ENCODE measurements around the gene MUS81. TPM values are rescaled to one million over a fixed set of nuclear protein-coding genes. Genes with fewer than 3 reads are reported as not detected.
A peak's percentile ranks its signal among the peaks of the same experiment; 100 is the strongest.

The MUS81 gene
- total and polyA plus RNA-seq, 2 of the 13 experiments (the other 11 are each of a cell fraction or from before 2014, with no cell fraction given) = 25.6 to 30.2 TPM

DNA sequence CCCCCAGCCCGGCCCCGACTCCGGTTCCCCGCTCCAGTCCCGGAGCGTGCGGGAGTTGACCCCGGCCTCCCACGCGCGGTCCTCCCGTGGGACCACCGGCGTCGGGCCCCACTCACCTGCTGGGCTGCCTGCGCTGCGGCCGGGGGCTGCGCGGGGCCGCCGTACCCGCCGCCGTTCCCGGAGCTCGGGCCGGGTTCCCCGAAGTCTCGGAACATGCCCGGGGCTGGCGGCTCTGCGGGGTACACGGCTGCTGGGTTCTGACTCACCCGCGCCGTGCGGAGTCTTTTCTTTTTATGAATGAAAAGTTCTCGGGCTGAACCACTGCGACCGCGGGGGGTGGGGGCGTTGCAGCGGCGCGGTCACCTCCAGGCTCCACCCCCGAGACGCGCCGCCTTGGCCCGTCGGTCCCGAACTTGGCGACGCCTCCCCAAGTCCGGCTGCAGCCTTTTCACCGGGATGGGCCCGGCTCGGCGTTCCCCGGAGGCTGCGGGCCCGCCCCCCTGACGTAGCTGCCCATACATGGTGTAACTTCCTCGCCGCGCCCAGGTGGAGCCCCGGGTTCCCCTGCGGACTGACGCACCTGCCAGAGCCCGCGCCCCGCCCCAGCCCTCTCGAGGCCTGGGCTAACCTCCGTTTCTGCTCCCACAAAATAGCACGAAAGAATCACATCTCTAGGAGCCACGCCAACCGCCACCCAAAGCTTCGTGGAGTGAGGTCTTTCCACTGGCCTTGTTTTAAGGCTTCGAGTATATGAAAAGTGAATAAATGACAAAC, 40.1 kb downstream of the MUS81 start, which contains the start of gene FOSL1 (continued):
- TF ChIP-seq GZF1 (CRISPR knock-in tag; IDR thresholded peaks at IDR 0.05) (no peak), PHF20 (CRISPR knock-in tag; IDR thresholded peaks at IDR 0.05) (no peak), SMYD3 (CRISPR knock-in tag; IDR thresholded peaks at IDR 0.05) (no peak), NFKBIZ (CRISPR knock-in tag; IDR thresholded peaks at IDR 0.05) (no peak), HNRNPK (IDR thresholded peaks at IDR 0.05; ENCODE audit: low read depth, low read length, poor library complexity, severe bottlenecking) (peak; percentile 52), MED13 (CRISPR knock-in tag; IDR thresholded peaks at IDR 0.05) (peak; percentile 57; the same call in 1 of the 2 replicates), CHD4 (IDR thresholded peaks at IDR 0.05; ENCODE audit: borderline replicate concordance, low read length) (no peak), ELF4 (CRISPR knock-in tag; IDR thresholded peaks at IDR 0.05; ENCODE audit: borderline replicate concordance) (no peak), EZH2 (conservative IDR thresholded peaks at IDR 0.05; ENCODE audit: low read depth, low read length) (no peak), CBFB (CRISPR knock-in tag; IDR thresholded peaks at IDR 0.05) (peak; percentile 50; the same call in 1 of the 2 replicates), NFE2 (CRISPR knock-in tag; IDR thresholded peaks at IDR 0.05) (no peak), ZNF562 (CRISPR knock-in tag; IDR thresholded peaks at IDR 0.05; ENCODE audit: borderline replicate concordance) (no peak), ZIK1 (CRISPR knock-in tag; IDR thresholded peaks at IDR 0.05; ENCODE audit: borderline replicate concordance, low read depth) (no peak), ZBTB44 (CRISPR knock-in tag; IDR thresholded peaks at IDR 0.05) (no peak), ZNF776 (CRISPR knock-in tag; IDR thresholded peaks at IDR 0.05) (no peak), ZBTB37 (CRISPR knock-in tag; IDR thresholded peaks at IDR 0.05) (no peak), PPARG (CRISPR knock-in tag; conservative IDR thresholded peaks at IDR 0.05) (no peak), SIN3A (IDR thresholded peaks at IDR 0.05; ENCODE audit: borderline replicate concordance, low read depth, low read length) (peak; percentile 88; the same call in 1 of the 2 replicates), ATF4 (CRISPR knock-in tag; IDR thresholded peaks at IDR 0.05) (peak in 1 of 2 experiments; percentile 26; a peak in 1 of 4 replicates), ZNF235 (CRISPR knock-in tag; IDR thresholded peaks at IDR 0.05; ENCODE audit: borderline replicate concordance) (no peak)
- TF ChIP-seq, protein P1, sequence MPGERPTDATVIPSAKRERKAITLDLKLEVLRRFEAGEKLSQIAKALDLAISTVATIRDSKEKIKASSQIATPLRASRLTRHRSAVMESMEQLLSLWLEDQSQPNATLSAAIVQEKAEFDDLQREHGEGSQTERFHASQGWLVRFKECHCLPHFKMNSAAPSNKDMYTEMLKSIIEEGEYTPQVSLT (CRISPR knock-in tag; IDR thresholded peaks at IDR 0.05; ENCODE audit: borderline replicate concordance, low read depth) = no peak
- TF ChIP-seq, protein P2, sequence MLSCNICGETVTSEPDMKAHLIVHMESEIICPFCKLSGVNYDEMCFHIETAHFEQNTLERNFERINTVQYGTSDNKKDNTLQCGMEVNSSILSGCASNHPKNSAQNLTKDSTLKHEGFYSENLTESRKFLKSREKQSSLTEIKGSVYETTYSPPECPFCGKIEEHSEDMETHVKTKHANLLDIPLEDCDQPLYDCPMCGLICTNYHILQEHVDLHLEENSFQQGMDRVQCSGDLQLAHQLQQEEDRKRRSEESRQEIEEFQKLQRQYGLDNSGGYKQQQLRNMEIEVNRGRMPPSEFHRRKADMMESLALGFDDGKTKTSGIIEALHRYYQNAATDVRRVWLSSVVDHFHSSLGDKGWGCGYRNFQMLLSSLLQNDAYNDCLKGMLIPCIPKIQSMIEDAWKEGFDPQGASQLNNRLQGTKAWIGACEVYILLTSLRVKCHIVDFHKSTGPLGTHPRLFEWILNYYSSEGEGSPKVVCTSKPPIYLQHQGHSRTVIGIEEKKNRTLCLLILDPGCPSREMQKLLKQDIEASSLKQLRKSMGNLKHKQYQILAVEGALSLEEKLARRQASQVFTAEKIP (CRISPR knock-in tag; IDR thresholded peaks at IDR 0.05; ENCODE audit: borderline replicate concordance) = no peak

Data from HepG2 (cell line).